Large intestine (tissue), 3 donors: ENCODE measurements around the gene PRDM16. TPM values are rescaled to one million over a fixed set of nuclear protein-coding genes. Genes with fewer than 3 reads are reported as not detected.

Source experiments
- DNase-seq, 2 donors: peaks; one replicate each; pipeline versions ENCODE4 v3.0.0 to v3.0.0-alpha.2; 2013
- H3K27ac ChIP-seq: one replicate; pipeline ENCODE4 v1.5.1; 2013; ENCODE audit warnings: low read length
- H3K27me3 ChIP-seq: 2 replicates; pipeline ENCODE4 v1.6.1; 2013; ENCODE audit warnings: low read length; ENCODE audit not compliant: control insufficient read depth, insufficient read depth
- H3K36me3 ChIP-seq: 2 replicates; pipeline ENCODE4 v1.6.1; 2013; ENCODE audit warnings: low read length; ENCODE audit not compliant: control insufficient read depth, insufficient read depth
- H3K4me1 ChIP-seq: one replicate; pipeline ENCODE4 v1.6.1; 2013; ENCODE audit warnings: low read length; ENCODE audit not compliant: control insufficient read depth, insufficient read depth
- H3K4me3 ChIP-seq: one replicate; pipeline ENCODE4 v1.5.1; 2013; ENCODE audit warnings: low read length
- H3K9me3 ChIP-seq: one replicate; pipeline ENCODE4 v1.6.1; 2013; ENCODE audit warnings: mild to moderate bottlenecking, low read depth, low read length, moderate library complexity; ENCODE audit not compliant: control insufficient read depth
- WGBS: methylation state at CpG from one replicate; pipeline ENCODE4 v1.1.5; 2013; ENCODE audit warnings: low lambda C conversion rate; ENCODE audit not compliant: insufficient coverage; 5-methylcytosine and 5-hydroxymethylcytosine counted together
- polyA plus RNA-seq: library from polyadenylated mRNA; unstranded; fragments of 120-200 nt; gene quantifications from one replicate; pipeline ENCODE4 v1.2.1, GENCODE V29; 2013

The PRDM16 gene
- polyA plus RNA-seq, 1 donor = 20.6 TPM

DNA sequence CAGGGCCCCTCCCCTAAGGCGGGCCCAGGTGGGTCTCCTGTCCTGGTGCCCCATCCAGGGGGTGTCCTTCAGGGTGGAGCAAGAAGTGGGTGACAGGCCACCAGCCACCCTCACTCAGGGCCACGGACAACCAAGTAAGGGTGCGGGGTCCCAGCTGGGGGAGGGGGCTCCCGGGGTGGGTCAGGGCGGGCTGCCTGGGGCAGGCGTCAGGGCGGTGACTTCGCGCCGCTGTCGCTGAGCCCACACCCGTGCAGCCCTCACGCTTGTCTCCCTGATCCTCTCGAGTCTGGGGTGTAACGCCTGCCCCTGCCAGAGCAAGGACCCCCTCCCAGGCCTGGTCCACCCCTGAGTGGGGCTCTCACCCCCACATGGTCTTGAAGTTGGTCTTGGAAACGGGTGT lies 407.7 kb downstream of the PRDM16 start:
- H3K4me3 ChIP-seq = no peak overlapping the region
- H3K9me3 ChIP-seq = peaks cover 4% of the 10 kb centered on the region
- H3K27ac ChIP-seq = no peak overlapping the region
- WGBS = no CpG with 5 or more reads among the region's 16 CpGs
- H3K36me3 ChIP-seq = peaks cover 54% of the 10 kb centered on the region
- no peaks in the 10 kb centered on the region for H3K27me3 ChIP-seq
- DNase-seq = no peak
- H3K4me1 ChIP-seq = peaks cover 18% of the 10 kb centered on the region

DNA sequence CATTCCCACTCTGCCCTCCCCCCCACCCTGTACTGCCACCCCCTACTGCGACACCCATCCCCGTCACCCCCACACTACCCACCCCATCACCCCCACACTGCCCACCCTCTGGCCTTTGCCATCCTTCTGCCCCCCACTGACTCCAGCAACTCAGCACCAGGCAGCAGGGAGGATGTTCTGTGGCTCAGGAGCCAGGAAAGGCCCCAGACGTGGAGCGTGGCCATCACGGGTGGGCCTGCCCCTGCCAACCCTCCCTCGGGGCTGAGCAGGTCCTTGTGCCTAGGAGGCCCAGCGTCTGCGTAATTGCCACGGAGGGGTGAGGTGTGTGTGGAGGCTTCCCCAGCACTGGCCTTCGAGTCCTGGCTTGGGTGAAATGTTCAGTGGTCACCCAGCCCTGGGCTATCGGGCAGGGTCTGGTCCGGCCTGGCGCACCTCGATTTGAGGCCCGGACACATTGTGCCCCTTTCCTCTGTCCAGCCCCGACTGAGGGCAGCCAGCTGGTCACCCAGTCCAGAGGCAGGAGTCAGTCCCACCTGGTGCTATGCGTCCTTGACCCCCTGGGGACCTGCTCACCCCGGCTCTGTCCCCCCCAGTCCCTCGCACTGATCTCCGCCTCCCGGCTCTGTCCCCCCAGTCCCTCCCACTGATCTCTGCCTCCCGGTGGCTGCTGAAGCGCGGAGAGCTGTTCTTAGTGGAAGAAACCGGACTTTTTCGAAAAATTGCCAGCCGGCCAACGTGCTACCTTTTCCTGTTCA lies 408.4 kb downstream of the PRDM16 start:
- H3K27me3 ChIP-seq = no peaks in the 10 kb centered on the region
- peaks cover 4% of the 10 kb centered on the region for H3K9me3 ChIP-seq
- peaks cover 20% of the 10 kb centered on the region for H3K4me1 ChIP-seq
- no peak overlapping the region for H3K4me3 ChIP-seq
- DNase-seq = no peak
- WGBS = no CpG with 5 or more reads among the region's 28 CpGs
- H3K36me3 ChIP-seq = peaks cover 49% of the 10 kb centered on the region
- H3K27ac ChIP-seq = no peak overlapping the region

DNA sequence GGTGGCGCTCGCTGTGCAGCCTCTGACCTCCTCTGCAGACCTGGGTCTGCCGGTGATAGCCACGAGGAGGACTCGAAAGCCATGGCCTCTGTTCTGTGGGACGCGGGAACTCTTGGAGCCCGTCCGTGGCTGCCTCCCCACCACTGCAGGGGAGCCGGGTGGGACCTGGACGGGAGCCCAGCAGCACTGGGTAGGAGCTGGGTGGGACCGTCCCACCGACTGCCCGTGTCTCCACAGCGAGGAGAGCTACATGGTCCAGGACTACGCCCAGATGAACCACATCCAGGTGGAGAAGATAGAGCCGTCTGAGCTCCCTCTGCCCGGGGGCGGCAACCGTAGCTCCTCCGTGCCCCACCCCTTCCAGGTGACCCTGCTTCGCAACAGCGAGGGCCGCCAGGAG lies 409.2 kb downstream of the PRDM16 start:
- Histone ChIP-seq H3K36me3 (peaks cover 46% of the 10 kb centered on the region), H3K9me3 (peaks cover 4% of the 10 kb centered on the region), H3K27ac (no peak overlapping the region), H3K4me1 (peaks cover 27% of the 10 kb centered on the region), H3K27me3 (no peaks in the 10 kb centered on the region), H3K4me3 (no peak overlapping the region)
- DNase-seq = no peak
- WGBS = no CpG with 5 or more reads among the region's 24 CpGs

DNA sequence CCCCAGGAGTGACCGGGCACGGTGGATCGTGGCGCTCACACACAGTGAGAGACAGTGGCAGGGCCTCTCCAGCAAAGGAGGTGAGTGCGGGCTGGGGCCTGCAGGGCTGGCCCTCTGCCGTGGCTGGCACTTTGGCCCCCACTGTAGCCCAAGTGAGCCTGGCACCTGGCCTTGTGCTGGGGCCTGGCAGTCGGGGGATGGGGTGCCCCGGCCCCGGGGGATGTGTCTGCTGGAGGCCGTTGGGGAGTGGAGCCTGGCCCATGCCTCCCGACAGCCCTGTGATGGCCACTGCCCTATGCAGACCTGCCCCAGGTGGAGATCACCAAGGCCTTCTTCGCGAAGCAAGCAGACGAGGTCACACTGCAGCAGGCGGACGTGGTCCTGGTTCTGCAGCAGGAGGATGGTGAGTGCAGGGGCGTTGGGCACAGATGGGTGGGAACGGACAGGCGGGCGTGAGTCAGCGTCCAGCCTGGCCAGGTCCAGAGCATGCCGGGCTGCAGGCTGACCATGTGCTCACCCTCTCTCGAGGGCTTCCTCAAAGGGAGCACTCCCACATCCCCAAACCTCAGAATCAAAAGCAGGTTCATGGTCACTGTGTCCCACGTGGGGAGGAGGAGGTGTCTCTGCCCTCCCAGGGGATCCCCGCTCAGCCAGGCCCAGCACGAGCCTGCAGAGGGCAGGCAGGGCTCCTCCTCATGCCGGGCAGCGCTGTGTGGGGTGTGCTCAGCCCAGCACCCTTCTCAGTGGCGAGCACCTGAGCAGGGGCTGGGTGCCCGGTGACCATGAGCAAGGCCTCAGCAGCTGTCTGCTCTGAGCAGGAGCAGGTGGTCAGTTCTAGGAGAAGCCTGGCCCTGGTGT lies 410.7 kb downstream of the PRDM16 start:
- Histone ChIP-seq H3K27ac (peak overlapping the region; percentile 95), H3K27me3 (no peaks in the 10 kb centered on the region), H3K4me3 (no peak overlapping the region), H3K9me3 (peaks cover 4% of the 10 kb centered on the region), H3K36me3 (peaks cover 34% of the 10 kb centered on the region), H3K4me1 (peaks cover 34% of the 10 kb centered on the region)
- no CpG with 5 or more reads among the region's 30 CpGs for WGBS
- DNase-seq = no peak

DNA sequence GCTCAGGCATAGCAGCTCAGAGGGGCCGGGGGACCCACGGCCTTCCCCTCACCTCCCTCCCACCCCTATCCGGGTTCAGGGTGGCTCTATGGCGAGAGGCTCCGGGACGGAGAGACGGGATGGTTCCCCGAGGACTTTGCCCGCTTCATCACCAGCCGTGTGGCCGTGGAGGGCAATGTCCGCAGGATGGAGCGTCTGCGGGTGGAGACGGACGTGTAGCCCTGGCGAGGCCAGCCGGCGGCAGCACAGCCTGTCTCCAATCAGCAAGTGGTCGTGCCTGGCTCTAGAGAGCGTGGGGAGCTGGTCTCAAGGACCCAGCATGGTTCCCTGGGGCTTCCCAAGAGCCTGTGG lies 411.3 kb downstream of the PRDM16 start:
- DNase-seq = peak; percentile 81 to 92
- WGBS = no CpG with 5 or more reads among the region's 21 CpGs
- Histone ChIP-seq H3K36me3 (peaks cover 34% of the 10 kb centered on the region), H3K4me3 (no peak overlapping the region), H3K27ac (peak overlapping the region; percentile 95), H3K9me3 (peaks cover 4% of the 10 kb centered on the region), H3K4me1 (peaks cover 34% of the 10 kb centered on the region), H3K27me3 (no peaks in the 10 kb centered on the region)

DNA sequence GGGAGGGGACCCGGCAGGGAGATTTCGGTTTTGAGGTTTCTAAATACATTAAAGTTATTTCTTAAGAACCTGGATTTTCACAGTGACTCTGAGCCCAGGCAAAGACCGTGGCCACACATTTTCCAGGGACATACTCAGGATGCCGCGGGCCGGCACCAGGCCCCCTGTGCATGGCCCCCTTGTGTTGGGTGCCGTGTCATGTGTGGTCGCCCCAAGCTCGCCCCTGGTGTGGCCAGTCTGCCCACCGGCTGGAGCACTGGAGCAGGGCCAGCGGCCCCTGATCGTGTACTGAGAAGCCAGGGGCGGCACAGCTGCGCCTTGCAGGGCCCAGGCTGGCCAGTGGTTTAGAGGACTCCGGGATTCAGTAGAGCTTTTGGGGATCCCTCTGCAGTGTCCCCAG lies 412.0 kb downstream of the PRDM16 start:
- WGBS = no CpG with 5 or more reads among the region's 15 CpGs
- Histone ChIP-seq H3K4me3 (no peak overlapping the region), H3K27ac (peak overlapping the region; percentile 95), H3K36me3 (peaks cover 30% of the 10 kb centered on the region), H3K27me3 (no peaks in the 10 kb centered on the region), H3K4me1 (peaks cover 34% of the 10 kb centered on the region), H3K9me3 (peaks cover 4% of the 10 kb centered on the region)
- no peak for DNase-seq

DNA sequence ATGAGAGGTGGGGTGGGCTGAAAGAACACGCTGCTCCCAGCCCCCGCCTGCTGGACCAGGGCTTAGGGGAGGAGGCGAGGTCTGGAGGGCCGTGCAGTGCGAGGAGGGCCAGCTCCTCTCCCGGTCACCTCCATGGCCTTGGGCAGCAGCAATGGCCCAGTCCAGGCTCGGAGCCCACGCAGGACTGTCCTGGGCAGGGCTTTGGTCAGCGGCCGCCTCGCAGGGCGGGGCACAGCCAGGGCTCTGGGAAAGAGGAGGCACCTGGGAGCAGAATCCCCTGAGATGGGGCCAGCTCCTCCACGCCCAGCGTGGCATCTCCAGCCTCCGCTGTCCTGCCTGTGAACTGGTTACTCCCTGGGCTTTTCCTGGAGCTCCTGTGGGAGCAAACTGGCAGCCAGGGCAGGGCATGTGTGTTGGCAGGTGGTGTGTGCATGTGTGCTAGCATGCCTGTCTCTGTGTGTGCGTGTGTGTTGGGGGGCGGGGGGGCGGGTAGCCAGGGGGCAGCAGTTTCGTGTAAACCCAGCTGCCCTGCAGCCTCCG lies 412.9 kb downstream of the PRDM16 start:
- no peaks in the 10 kb centered on the region for H3K27me3 ChIP-seq
- H3K36me3 ChIP-seq = peaks cover 23% of the 10 kb centered on the region
- H3K27ac ChIP-seq = no peak overlapping the region
- H3K9me3 ChIP-seq = peaks cover 4% of the 10 kb centered on the region
- no peak for DNase-seq
- no CpG with 5 or more reads among the region's 20 CpGs for WGBS
- H3K4me3 ChIP-seq = no peak overlapping the region
- H3K4me1 ChIP-seq = peaks cover 34% of the 10 kb centered on the region

DNA sequence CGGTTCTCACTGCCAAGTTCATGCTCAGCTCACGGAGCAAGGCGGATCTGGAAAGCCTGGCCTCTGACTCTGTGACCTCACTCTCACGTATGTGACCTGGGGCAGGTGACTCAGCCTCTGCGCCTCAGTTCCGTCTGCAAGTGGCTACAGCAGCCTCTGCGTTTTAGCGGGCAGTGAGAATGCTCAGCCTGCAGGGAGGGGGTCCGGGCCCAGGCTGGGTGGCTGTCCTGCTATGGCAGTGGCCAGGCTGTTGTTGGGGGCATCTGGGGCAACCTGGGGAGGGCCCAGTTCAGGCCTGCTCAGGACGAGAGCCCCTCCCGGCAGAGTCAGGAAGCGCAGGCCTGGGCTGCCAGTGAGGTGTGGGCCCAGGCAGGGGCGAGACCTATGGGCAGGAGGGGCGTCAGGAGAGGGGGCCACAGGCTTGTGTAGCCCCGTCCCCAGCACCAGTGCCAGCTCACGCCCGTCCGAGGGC lies 413.4 kb downstream of the PRDM16 start:
- peaks cover 23% of the 10 kb centered on the region for H3K36me3 ChIP-seq
- H3K9me3 ChIP-seq = peaks cover 4% of the 10 kb centered on the region
- H3K27ac ChIP-seq = peak overlapping the region; percentile 21
- peak in 1 of 2 donors; percentile 27 for DNase-seq
- peaks cover 34% of the 10 kb centered on the region for H3K4me1 ChIP-seq
- H3K4me3 ChIP-seq = no peak overlapping the region
- no CpG with 5 or more reads among the region's 18 CpGs for WGBS
- no peaks in the 10 kb centered on the region for H3K27me3 ChIP-seq

DNA sequence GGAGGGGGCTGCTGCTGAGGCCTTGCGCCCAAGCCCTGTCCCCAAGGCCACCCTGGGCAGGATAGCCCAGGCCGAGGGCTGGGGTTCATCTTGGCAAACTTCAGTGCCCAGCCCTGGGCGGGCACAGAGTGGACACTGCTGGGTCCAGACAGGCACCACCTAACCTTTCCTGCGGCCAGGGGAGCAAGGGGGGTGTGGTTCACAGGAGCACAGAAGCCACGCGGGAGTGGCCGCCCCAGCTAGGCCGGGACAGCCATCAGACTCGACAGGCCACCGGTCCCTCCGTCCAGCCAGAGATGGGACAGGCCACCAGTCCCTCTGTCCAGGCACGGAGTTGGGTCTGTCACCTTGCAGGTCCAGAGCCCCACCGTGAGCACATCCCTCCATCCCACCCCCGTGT lies 414.4 kb downstream of the PRDM16 start:
- Histone ChIP-seq H3K36me3 (peaks cover 15% of the 10 kb centered on the region), H3K4me3 (no peak overlapping the region), H3K4me1 (peaks cover 34% of the 10 kb centered on the region), H3K27ac (no peak overlapping the region), H3K27me3 (no peaks in the 10 kb centered on the region), H3K9me3 (peaks cover 4% of the 10 kb centered on the region)
- WGBS = no CpG with 5 or more reads among the region's 14 CpGs
- no peak for DNase-seq

DNA sequence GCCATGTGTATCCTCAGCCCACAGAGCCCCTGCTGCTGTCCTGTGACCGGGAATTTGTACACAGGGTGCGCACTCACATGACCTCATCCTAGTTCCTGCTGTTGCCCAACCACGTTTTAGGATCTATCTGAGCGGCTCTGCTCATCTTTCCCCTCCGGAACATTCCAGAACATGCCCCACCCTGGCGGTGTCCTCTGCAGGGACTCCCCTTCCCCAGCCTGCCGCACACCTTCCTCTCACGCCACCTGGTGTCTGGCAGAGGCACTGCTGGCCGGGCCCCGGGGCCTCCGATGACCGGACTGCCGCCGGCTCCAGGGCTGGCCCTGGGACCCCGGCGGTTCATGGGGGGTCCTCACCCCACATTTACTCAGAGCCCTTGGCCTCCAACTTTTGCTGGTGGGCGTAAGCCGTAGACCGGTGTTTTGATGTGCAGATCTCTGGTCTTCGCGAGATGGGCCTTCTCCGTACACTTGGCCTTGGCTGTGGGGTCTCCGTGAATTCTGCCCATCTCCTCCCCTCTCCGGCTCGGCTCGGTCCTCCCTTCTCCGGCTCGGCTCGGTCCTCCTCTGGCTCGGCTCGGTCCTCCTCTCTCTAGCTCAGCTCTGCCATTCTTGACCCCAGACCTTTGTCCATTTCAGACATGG lies 414.9 kb downstream of the PRDM16 start:
- H3K27ac ChIP-seq = no peak overlapping the region
- no peaks in the 10 kb centered on the region for H3K27me3 ChIP-seq
- WGBS = 80% methylated on average over 1 of the region's 31 CpGs
- H3K9me3 ChIP-seq = peaks cover 4% of the 10 kb centered on the region
- H3K4me1 ChIP-seq = peaks cover 34% of the 10 kb centered on the region
- no peak overlapping the region for H3K4me3 ChIP-seq
- H3K36me3 ChIP-seq = peaks cover 12% of the 10 kb centered on the region
- DNase-seq = peak in 1 of 2 donors; percentile 34
